ENCODE results near the gene SLC25A23. TPM values are rescaled to one million over a fixed set of nuclear protein-coding genes. Genes with fewer than 3 reads are reported as not detected.
"Not testable (repeated sequence)": the region's sequence is repeated elsewhere in the genome, so short reads cannot be mapped to it uniquely, and the experiment has no call there.

The SLC25A23 gene
- total RNA-seq = 37.0 TPM

DNA sequence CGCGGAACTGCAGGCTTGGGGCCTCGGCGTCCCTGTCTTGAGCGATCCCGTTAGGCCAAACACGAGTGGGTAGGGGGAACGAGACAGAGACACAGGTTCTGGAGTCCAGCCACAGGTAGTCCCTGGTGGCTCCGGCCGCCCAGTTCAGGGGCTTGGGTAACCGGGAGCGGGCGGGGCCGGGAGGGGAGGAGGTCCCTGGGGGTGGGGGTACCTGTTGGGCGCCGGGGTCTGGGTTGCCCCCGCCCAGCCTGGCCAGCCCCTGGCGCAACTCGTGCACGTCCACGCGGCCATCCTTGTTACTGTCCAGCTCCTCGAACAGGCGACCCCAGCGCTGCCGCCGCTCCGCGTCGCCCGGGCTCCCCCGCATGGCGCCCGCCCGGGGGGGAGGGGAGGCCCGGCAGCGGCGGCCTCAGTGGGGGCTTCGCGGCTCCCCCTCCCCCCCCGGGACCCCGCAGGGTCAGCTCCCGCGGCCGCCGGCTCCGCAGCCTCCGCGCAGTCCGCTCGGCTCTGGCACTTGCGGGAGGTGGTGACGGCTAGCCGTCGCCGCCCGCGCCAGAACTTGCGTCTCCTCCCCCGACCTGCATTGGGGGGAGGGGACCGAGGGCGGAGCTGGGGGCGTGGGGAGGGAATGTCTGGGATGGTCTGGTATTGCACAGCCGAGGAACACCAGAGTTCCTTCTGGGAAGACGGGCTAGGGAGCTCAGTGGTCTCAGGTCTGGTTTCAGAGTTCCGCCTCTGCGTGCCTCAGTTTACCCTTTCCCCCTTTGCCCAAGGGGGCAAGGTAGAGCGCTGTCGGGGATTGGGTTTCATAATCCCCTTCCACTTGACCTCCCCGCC, at the start of gene SLC25A23:
Gene SLC25A23, minus strand, starts transcription at position 531 of the 837 bp plus-strand sequence. Its CDS starts 164 bp downstream, at position 367.
- peak; percentile 68 for DNase-seq (ENCODE audit: low spot score)

DNA sequence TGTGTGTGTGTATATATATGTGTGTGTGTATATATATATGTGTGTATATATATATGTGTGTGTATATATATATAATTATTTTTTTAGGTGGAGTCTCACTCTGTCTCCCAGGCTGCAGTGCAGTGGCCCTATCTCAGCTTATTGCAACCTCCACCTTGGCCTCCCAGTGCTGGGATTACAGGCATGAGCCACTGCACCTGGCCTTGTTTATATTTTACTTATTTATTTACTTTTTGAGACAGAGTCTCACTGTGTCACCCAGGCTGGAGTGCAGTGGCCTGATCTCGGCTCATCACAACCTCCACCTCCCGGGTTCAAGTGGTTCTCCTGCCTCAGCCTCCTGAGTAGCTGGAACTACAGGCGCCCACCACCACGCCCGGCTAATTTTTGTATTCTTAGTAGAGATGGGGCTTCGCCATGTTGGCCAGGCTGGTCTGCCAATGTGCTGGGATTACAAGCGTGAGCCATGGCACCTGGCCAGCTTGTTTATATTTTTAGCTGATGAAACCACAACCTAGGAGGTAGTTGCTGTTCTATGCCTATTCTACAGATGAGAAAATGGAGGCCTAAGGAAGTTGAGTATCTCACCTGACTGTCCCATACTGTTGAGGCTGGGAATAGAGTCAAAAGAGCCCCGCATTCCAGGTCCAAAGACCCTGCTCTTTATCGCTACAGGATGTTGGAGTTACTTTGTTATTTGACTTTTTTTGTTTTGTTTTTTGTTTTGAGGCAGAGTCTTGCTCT, 48.6 kb upstream of the SLC25A23 start:
- not testable (repeated sequence) for DNase-seq (ENCODE audit: low spot score)

DNA sequence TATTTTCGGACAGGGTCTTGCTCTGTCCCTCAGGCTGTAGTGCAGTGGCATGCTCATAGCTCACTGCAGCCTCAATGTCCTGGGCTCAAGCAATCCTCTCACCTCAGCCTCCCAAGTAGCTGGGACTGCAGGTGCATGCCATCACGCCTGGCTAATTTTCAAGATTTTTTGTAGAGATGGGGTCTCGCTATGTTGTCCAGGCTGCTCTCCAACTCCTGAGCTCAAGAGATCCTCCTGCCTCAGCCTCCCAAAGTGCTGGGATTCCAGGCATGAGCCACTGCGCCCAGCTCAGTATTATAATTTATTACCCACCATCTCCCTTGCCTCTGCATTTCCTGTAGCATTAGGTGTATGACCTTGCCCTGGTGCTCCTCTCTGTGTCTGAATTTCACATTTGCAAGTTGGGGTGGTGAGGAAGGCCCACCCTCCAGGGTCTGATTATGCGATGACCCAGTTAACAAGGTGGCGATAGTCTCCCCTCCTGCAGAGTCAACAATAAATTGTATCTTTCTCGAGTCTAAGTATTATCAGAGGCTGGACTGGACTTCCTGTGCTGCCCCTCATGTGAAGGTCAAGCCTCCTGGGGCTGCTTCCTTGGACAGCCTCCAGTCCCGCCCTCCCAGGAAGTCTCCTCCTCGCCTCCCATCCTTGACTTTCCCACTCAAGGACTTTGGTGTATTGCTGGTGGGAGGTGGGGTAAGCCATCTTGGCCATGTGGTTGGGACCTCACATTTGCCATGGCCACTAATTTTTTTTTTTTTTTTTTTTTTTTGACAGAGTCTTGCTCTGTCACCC, 44.0 kb upstream of the SLC25A23 start:
- no peak for DNase-seq (ENCODE audit: low spot score)

DNA sequence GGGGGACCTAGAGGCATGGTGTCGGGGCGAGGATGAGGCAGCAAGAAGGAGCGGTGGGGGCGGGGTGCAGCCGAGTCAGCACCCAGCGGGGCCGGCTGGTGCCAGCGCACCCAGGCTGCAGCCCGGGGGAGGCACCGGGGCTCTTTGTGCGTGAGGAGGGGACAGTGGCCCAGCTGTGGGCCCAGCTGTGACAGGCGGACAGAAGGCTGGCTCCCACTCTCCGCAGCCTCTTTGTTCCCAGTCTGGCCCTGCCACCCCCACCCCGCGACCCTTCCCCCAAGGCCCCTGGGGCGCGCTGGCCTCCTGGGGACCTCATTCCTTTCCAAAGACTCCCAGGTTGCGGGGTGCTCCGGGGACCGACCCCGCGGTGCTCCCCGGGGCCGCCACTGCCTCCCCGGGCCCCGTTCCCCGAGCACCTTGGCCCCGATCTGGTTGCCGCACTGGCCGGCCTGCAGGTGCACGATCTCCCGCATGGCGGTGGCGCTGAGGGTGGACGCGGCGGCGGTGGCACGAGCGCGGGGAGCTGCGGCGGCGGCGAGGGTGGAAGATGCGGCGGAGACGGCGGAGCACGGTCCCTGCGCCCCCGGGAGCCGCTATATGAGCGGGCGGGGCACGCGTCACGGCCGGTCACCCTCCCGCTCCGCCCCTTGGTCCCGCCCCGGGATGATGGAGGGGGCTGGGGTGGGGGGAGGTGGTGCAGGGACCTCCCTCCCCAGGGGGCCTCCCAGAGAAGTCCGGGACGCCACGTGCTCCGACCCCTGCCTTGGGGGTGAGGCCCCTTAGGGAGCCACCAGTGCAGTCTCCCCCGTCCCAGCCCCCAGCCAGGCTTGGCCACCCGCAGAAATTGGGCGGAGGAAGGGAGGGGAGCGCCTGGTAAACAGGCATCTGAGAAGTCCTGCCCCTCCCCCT, 42.4 kb upstream of the SLC25A23 start, which contains the start of gene TUBB4A:
Gene TUBB4A, minus strand, starts transcription at position 570 of the 909 bp plus-strand sequence. Its CDS starts 97 bp downstream, at position 473.
- no peak for DNase-seq (ENCODE audit: low spot score)

DNA sequence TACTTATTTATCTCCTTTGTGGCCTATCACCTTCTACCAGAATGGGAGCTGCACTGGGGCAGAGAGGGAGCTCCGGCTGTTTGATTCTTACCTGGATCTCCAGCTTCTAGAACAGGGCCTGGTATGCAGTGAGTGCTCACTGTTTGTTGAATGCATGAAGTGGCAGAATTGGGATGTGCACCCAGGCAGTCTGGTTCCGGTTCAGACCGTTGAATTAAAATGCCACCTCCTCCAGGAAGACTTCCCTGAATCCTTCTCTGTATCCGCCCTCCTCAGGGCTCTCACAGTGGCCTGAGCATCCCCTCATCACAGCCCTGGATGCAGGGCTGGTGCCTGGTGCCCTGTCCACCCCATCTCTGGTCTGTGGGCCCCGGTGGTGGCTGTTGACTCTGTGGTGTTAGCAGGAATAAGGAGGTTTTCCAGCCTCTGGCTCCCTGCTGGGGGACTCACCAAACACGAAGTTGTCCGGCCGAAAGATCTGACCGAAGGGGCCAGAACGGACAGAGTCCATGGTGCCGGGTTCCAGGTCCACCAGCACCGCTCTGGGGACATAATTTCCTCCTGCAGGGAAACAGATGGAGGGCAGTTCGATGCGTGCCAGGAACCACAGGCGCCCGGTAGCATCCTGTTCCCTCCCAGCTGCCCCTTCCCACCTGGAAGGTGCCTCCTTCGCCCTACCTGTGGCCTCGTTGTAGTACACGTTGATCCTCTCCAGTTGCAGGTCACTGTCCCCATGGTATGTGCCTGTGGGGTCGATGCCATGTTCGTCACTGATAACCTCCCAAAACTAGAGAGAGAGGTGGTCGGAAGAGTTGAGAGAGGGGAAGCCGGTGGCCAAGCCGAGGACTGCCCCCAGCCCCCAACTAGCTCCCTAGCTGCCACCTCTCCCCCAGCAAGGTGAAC, 41.5 kb upstream of the SLC25A23 start:
- DNase-seq (ENCODE audit: low spot score) = no peak

DNA sequence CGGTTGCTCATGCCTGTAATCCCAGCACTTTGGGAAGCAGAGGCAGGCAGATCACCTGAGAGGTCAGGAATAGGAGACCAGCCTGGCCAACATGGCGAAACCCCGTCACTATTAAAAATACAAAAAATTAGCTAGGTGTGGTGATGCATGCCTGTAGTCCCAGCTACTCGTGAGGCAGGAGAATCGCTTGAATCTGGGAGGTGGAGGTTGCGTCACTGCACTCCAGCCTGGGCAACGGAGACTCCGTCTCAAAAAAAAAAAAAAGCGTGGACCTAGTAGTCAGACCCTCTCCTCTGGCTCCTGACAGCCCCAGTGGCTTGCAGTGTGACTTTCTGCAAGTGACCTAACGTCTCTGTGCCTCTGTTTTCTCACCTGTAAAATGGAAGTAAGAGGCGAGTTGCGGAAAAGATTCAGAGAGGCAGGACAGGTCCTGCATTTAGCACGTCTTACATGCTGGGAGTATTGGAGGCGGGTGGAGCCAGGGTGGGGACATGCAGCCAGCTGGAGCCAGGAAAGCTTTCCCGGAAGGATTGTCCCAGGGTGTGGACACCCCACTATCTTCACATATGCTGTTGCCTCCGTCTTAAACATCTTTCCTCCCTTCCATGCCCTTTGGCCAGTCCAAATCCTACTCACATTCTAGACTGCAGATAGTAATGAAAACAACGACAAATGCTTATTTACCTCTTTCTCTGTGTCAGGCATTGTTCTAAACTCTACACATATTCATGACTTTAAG, 39.6 kb upstream of the SLC25A23 start:
- no peak for DNase-seq (ENCODE audit: low spot score)

DNA sequence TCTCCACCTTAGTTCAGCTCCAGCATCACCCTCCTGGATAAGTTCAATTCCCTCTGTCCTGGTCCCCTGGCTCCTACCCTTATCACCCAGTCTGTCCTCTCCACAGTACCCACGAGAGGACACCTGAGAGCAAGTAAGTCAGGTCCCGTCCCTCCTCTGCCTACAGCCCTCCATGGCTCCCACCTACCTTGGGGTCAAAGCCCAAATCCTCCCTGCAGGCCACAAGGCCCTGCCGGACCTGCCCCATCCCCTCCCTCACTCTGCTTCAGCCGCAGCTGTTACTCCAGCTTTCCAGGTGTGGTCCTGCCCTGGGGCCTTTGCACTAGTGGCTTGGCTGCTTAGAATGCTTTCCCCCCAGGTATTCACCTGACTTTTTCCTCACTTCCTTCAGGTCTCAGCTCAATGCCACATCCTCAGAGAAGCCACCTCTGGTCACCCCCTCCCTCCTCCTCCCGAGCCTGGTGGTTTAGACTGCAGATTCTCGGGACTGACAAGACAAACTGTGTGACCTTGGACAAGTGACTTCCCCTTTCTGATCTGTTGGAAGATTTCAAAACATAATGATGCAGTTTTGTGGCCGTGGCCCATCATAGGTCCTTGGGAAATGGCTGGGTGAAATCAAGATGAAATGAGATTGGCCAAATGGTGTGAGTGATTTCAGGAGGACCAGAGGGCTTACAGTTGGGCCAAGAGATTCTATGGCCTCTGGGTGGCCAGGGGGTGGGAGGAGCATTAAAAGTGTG, 38.9 kb upstream of the SLC25A23 start:
- DNase-seq (ENCODE audit: low spot score) = no peak

DNA sequence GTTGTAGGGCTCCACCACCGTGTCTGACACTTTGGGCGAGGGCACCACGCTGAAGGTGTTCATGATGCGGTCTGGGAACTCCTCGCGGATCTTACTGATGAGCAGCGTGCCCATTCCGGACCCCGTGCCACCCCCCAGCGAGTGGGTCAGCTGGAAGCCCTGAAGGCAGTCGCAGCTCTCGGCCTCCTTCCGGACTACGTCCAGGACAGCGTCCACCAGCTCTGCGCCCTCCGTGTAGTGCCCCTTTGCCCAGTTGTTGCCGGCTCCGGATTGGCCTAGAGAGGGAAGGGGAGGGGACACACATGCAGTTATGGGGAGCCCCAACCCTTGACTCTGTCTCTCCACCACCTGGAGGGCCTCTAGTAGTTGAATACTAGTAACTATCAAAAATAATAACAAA, 36.4 kb upstream of the SLC25A23 start:
- DNase-seq (ENCODE audit: low spot score) = no peak

DNA sequence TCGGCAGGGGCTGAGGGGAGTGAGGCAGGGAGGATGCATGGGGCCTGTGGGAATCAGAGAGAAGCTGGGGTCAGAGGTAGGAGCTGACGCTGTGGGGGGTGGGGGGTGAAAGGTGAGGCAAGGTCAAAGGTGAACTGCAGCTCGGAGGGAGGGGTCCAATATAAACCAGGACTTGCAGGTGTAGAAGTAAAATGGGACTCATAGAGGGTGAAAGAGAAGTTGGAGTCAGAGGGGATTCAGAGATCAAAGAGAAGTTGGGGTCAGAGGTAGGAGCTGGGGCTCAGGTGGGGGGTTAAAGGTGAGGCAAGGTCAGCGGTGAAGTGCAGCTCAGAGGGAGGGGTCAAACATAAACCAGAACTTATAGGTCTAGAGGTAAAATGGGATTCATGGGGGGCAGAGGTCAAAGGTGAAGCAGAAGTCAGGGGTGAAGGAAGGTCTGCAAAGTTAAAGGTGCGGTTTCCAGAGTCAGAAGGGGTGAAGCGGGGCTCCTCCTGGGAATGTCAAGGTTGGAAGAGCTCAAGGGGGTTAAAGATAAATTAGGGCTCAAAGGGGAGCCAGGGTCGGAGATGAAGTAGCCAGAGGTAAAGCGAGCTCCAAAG, 34.9 kb upstream of the SLC25A23 start:
- DNase-seq (ENCODE audit: low spot score) = no peak

DNA sequence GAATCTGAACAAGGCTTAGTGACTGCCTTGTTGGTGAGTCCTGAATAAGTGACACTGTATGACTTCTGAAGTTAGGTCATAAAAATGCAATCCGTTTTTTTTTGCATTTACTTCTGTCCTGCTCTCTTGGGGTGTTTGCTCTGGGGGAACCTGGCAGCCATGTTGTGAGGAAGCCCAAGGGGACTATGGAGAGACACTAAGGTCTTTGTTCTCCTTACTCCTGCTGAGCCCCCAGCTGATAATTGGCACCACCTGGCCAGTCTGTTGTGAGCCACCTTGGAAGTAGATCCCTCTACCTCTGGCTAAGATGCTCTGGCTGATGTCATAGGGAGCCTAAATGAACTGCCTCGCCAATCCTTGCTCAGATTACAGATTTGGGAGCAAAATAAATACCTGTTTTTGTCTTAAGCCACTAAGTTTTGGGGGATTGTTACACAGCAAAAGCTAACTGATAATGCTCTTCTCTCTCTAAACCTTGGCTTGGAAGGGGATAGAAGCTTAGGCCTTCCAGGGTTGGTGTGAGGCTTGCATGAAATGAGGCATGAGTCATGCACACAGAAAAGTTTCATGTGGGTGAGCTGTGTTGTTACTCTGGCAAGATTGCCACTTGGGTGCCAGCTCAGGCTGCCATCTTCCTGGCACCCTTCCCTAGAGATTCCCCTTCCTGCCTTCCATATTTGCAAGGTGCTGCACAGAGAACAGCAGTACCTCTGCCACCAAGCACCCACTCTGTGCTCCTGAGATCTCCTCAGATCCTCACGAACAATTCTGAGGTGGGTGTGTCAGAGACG, 32.4 kb upstream of the SLC25A23 start:
- DNase-seq (ENCODE audit: low spot score) = no peak

DNA sequence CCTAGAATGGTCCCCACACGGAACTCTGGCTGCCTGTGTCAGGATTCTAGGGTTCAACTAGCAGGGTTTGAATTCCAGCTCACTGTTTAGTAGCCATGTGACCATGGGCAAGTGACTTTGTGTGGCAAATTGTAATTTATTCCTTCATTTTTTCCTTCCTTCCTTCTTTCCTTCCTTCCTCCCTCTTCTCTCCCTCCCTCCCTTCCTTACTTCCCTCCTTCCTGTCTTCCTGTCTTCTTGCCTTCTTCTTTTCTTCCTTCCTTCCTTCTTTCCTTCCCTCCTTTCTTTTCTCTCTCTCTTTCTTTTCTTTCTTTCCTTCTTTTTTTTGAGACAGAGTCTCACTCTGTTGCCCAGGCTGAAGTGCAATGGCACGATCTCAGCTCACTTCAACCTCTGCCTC, 30.5 kb upstream of the SLC25A23 start:
- no peak for DNase-seq (ENCODE audit: low spot score)

DNA sequence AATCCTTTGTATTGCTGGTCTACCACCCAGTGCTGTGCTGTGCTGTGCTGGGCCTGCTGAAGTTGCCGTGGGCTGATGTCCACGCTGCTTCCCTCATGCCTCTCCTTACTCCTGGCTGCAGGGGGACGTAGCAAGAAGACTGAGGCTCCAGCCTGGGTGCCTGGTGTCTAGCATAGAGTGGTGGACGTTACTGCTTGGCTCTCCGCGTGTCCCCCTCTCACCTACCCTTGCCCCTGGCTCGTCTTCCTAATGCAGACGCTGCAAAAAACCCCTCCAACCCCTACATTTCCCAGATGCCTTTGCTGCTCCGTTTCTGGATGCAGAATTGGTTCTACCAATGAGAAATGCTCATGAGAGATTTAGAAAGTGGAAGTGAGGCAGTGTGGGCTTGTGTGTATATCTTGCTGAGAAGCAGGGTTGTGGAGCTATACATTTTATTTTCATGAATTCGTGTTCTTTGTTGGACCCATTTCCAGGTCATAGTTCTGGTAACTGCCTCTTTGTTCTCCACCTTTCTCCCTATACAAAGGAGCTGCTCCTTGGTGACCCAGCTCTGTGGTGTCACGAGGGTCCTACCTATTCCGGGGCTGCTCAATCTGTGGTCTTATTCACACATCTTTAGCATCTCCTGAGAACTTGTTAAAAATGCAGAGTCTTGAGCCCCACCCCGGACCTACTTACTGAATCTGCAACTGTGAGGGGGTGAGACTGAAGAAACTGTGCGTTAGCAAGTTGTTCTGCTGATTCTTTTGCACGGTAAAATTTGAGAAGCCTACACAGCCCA, 29.9 kb upstream of the SLC25A23 start:
- DNase-seq (ENCODE audit: low spot score) = no peak

DNA sequence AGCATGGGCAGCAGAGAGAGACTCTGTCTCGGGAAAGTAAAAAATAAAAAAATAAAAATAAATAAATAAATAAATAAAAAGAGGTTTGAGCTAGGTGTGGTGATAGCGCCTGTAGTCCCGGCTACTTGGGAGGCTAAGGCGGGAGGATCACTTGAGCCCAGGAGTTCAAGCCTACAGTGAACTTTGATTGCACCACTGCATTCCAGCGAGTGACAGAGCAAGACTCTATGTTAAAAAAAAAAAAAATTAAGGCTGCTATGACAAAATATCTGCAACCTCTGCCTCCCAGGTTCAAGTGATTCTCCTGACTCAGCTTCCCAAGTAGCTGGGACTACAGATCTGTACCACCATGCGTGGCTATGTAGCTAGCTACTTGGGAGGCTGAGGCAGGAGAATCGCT, 25.2 kb upstream of the SLC25A23 start:
- no peak for DNase-seq (ENCODE audit: low spot score)

DNA sequence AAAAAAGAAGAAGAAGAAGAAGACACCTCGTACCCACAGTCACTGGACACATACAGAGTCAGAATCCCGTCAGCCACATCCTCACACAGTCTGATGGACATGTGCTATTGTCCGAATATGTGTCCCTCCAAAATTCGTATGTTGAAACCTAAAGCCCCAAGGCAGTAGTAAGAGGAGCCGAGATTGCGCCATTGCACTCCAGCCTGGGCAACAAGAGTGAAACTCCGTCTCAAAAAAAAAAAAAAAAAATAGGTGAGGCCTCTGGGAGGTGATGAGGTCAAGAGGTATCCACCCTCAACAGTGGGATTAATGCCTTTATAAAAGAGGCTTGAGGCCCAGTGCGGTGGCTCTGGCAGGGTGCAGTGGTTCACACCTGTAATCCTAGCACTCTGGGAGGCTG, 24.6 kb upstream of the SLC25A23 start:
- no peak for DNase-seq (ENCODE audit: low spot score)

DNA sequence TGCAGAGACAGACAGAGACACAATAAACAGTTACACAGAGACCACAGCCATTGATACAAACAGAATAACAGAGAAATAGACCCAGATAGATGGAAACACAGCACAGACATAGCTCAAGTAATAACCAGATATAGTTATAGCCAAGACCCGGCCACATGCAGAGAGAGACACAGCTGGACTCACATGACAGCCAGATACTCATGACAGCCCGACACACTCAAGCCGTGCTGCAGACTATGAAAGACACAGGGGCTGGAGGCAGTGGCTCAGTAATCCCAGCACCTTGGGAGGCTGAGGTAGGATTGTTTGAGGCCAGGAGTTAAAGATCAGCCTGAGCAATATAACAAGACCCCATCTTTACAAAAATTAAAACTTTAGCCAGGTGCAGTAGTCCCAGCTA, 23.6 kb upstream of the SLC25A23 start:
- DNase-seq (ENCODE audit: low spot score) = no peak

DNA sequence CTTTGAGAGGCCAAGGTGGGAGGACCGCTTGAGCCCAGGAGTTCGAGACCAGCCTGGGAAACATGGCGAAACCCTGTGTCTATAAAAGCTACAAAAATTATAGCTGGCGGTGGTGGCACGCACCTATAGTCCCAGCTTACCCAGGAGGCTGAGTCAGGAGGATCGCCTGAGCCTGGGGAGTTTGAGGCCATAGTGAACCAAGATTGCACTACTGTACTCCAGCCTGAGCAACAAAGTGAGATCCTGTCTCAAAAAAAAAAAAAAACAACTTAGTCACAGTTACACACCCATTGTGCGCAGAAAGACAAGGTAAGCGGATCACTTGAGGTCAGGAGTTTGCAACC, 22.7 kb upstream of the SLC25A23 start:
- no peak for DNase-seq (ENCODE audit: low spot score)

Measured in ureter (tissue), 1 donor.